Neural cell (in vitro differentiated cells): ENCODE data around the gene DHX58. TPM values are rescaled to one million over a fixed set of nuclear protein-coding genes. Genes with fewer than 3 reads are reported as not detected.
A peak's percentile ranks its signal among the peaks of the same experiment; 100 is the strongest.

ENCODE experiments used
- H2AFZ ChIP-seq: fragments of 200-600, 300-800 bp; sonication (generic), shearing (Covaris generic); 2 replicates; pipeline ENCODE4 v1.6.0; 2014; ENCODE audit warnings: low read depth, mild to moderate bottlenecking, antibody characterized with exemption, low read length, moderate library complexity
- H3F3A ChIP-seq: fragments of 200-600 bp; shearing (Covaris generic); 2 replicates; pipeline ENCODE4 v1.6.1; 2016; ENCODE audit warnings: mild to moderate bottlenecking, moderate library complexity, mixed read lengths, antibody characterized with exemption, low read length; ENCODE audit not compliant: insufficient read depth, poor library complexity, severe bottlenecking
- H3K27ac ChIP-seq: fragments of 200-600, 300-800 bp; sonication (generic), shearing (Covaris generic); 2 replicates; pipeline ENCODE4 v1.5.1; 2014; ENCODE audit warnings: mild to moderate bottlenecking, low read length, moderate library complexity
- H3K27me3 ChIP-seq: fragments of 300-800, 200-600 bp; sonication (generic), shearing (Covaris generic); 2 replicates; pipeline ENCODE4 v1.6.0; 2014; ENCODE audit warnings: mild to moderate bottlenecking, low read depth, low read length, moderate library complexity; ENCODE audit not compliant: insufficient read depth
- H3K36me3 ChIP-seq: fragments of 300-800, 200-600 bp; sonication (generic), shearing (Covaris generic); 2 replicates; pipeline ENCODE4 v1.5.1; 2014; ENCODE audit warnings: mild to moderate bottlenecking, antibody characterized with exemption, low read length, moderate library complexity; ENCODE audit not compliant: insufficient read depth
- H3K4me2 ChIP-seq: fragments of 300-800, 200-600 bp; sonication (generic), shearing (Covaris generic); 2 replicates; pipeline ENCODE4 v1.6.0; 2014; ENCODE audit warnings: mild to moderate bottlenecking, low read length
- H3K4me3 ChIP-seq: fragments of 300-800, 200-600 bp; sonication (generic), shearing (Covaris generic); 2 replicates; pipeline ENCODE4 v1.5.1; 2014; ENCODE audit warnings: mild to moderate bottlenecking, low read length, moderate library complexity
- H3K79me2 ChIP-seq: fragments of 200-600 bp; shearing (Covaris generic); replicated peaks from 2 replicates; pipeline ENCODE4 v1.6.0; 2014; ENCODE audit warnings: mild to moderate bottlenecking, low read length, moderate library complexity; ENCODE audit not compliant: insufficient read depth
- H3K9ac ChIP-seq: fragments of 300-800, 200-600 bp; sonication (generic), shearing (Covaris generic); 2 replicates; pipeline ENCODE4 v1.6.1; 2016; ENCODE audit warnings: mild to moderate bottlenecking, low read length, mixed read lengths
- H3K9me2 ChIP-seq: fragments of 200-600 bp; shearing (Covaris generic); 2 replicates; pipeline ENCODE4 v1.6.1; 2016; ENCODE audit warnings: mild to moderate bottlenecking, low read length, mixed read lengths; ENCODE audit not compliant: insufficient read depth
- H3K9me3 ChIP-seq: fragments of 200-600, 300-800 bp; sonication (generic), shearing (Covaris generic); 2 replicates; pipeline ENCODE4 v1.6.1; 2016; ENCODE audit warnings: mild to moderate bottlenecking, mixed run types, low read length, moderate library complexity, mixed read lengths
- H4K20me1 ChIP-seq: fragments of 200-600 bp; shearing (Covaris generic); 2 replicates; pipeline ENCODE4 v1.6.1; 2016; ENCODE audit warnings: mild to moderate bottlenecking, mixed run types; ENCODE audit not compliant: insufficient read depth
- CTCF ChIP-seq: fragments of 450-650 bp; IDR thresholded peaks from 2 replicates; pipeline ENCODE4 v1.5.1; 2014; ENCODE audit warnings: antibody characterized with exemption, mild to moderate bottlenecking, moderate library complexity; ENCODE audit not compliant: poor library complexity, severe bottlenecking
- EP300 ChIP-seq: fragments of 450-650 bp; conservative IDR thresholded peaks from 2 replicates; pipeline ENCODE4 v1.6.1; 2014; ENCODE audit warnings: antibody characterized with exemption, mild to moderate bottlenecking, moderate library complexity; ENCODE audit not compliant: poor library complexity, severe bottlenecking
- EZH2 ChIP-seq: fragments of 200-600, 300-800 bp; shearing (Covaris generic), sonication (generic); IDR thresholded peaks from 2 replicates; pipeline ENCODE4 v1.6.1; 2014; ENCODE audit warnings: antibody characterized with exemption, low read length, borderline replicate concordance, mild to moderate bottlenecking; ENCODE audit not compliant: insufficient read depth, poor library complexity, severe bottlenecking
- MXI1 ChIP-seq: fragments of 450-650 bp; conservative IDR thresholded peaks from 2 replicates; pipeline ENCODE4 v1.6.1; 2014; ENCODE audit warnings: antibody characterized with exemption, mild to moderate bottlenecking; ENCODE audit not compliant: poor library complexity, severe bottlenecking
- POLR2AphosphoS5 ChIP-seq: IDR thresholded peaks from 2 replicates; pipeline ENCODE4 v1.6.1; 2012
- RAD21 ChIP-seq: fragments of 450-650 bp; conservative IDR thresholded peaks from 2 replicates; pipeline ENCODE4 v1.6.1; 2014; ENCODE audit warnings: antibody characterized with exemption, mild to moderate bottlenecking, moderate library complexity
- SMC3 ChIP-seq: fragments of 450-650 bp; conservative IDR thresholded peaks from 2 replicates; pipeline ENCODE4 v1.6.1; 2014; ENCODE audit warnings: antibody characterized with exemption, mild to moderate bottlenecking, moderate library complexity; ENCODE audit not compliant: poor library complexity
- TAF1 ChIP-seq: IDR thresholded peaks from 2 replicates; pipeline ENCODE4 v1.6.1; 2012; ENCODE audit warnings: low read depth
- polyA plus RNA-seq: library from polyadenylated mRNA; depleted of rRNA; stranded (reverse); fragments of >200 nt; gene quantifications from 2 replicates; pipeline ENCODE4 v1.2.3, GENCODE V29; 2014
- TF ChIP-seq, protein P1 (sequence below): IDR thresholded peaks from 2 replicates; pipeline ENCODE4 v1.6.1; 2012; ENCODE audit warnings: borderline replicate concordance

DHX58 gene
- polyA plus RNA-seq, 1 donor from 2014 or later, result 0.87 TPM

- Histone ChIP-seq H3K4me3 (peak within 1 kb of the TSS; percentile 88), H3K27me3 (no peaks in the 10 kb centered on the region), H3K27ac (no peak within 1 kb of the TSS), H3K9me2 (no peaks in the 10 kb centered on the region), H3K79me2 (no peaks in the 10 kb centered on the region), H3F3A (no peaks in the 10 kb centered on the region), H3K4me2 (peak within 1 kb of the TSS; percentile 59), H2AFZ (peak within 1 kb of the TSS; percentile 45), H3K9ac (peak within 1 kb of the TSS; percentile 68), H4K20me1 (no peaks in the 10 kb centered on the region), H3K36me3 (no peaks in the 10 kb centered on the region), H3K9me3 (no peaks in the 10 kb centered on the region)
- TF ChIP-seq CTCF (no peak), POLR2AphosphoS5 (peak; percentile 65), MXI1 (peak; percentile 88)
Measured at GRCh38 chr17:42120770-42121769, 8.6 kb upstream of the DHX58 start, which contains the start of gene KAT2A. Gene KAT2A, minus strand, starts transcription at chr17:42121367. Its CDS starts 63 bp downstream, at chr17:42121304.

- no peaks in the 10 kb centered on the region for H3K79me2 ChIP-seq
- no peaks in the 10 kb centered on the region for H3K36me3 ChIP-seq
- H3K9me2 ChIP-seq, result no peaks in the 10 kb centered on the region
- H2AFZ ChIP-seq, result no peak overlapping the region
- H4K20me1 ChIP-seq, result no peaks in the 10 kb centered on the region
- H3K9me3 ChIP-seq, result no peaks in the 10 kb centered on the region
- H3K27ac ChIP-seq, result no peak overlapping the region
- peak overlapping the region; percentile 59 for H3K4me2 ChIP-seq
- no peaks in the 10 kb centered on the region for H3K27me3 ChIP-seq
- TF ChIP-seq RAD21 (no peak), POLR2AphosphoS5 (no peak)
- H3F3A ChIP-seq, result no peaks in the 10 kb centered on the region
- peak overlapping the region; percentile 88 for H3K4me3 ChIP-seq
- peak overlapping the region; percentile 68 for H3K9ac ChIP-seq
Measured at GRCh38 chr17:42120161-42120769, 7.8 kb upstream of the DHX58 start.

GRCh38 chr17:42119301-42119700, 6.8 kb upstream of the DHX58 start:
- Histone ChIP-seq H3K9me3 (no peaks in the 10 kb centered on the region), H3F3A (no peaks in the 10 kb centered on the region), H3K36me3 (no peaks in the 10 kb centered on the region), H3K4me2 (no peak overlapping the region), H3K4me3 (no peak overlapping the region), H3K9me2 (no peaks in the 10 kb centered on the region), H3K27me3 (no peaks in the 10 kb centered on the region), H3K27ac (no peak overlapping the region), H2AFZ (no peak overlapping the region), H4K20me1 (no peaks in the 10 kb centered on the region), H3K9ac (no peak overlapping the region), H3K79me2 (no peaks in the 10 kb centered on the region)
- TF ChIP-seq, protein P1, sequence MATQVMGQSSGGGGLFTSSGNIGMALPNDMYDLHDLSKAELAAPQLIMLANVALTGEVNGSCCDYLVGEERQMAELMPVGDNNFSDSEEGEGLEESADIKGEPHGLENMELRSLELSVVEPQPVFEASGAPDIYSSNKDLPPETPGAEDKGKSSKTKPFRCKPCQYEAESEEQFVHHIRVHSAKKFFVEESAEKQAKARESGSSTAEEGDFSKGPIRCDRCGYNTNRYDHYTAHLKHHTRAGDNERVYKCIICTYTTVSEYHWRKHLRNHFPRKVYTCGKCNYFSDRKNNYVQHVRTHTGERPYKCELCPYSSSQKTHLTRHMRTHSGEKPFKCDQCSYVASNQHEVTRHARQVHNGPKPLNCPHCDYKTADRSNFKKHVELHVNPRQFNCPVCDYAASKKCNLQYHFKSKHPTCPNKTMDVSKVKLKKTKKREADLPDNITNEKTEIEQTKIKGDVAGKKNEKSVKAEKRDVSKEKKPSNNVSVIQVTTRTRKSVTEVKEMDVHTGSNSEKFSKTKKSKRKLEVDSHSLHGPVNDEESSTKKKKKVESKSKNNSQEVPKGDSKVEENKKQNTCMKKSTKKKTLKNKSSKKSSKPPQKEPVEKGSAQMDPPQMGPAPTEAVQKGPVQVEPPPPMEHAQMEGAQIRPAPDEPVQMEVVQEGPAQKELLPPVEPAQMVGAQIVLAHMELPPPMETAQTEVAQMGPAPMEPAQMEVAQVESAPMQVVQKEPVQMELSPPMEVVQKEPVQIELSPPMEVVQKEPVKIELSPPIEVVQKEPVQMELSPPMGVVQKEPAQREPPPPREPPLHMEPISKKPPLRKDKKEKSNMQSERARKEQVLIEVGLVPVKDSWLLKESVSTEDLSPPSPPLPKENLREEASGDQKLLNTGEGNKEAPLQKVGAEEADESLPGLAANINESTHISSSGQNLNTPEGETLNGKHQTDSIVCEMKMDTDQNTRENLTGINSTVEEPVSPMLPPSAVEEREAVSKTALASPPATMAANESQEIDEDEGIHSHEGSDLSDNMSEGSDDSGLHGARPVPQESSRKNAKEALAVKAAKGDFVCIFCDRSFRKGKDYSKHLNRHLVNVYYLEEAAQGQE, result no peak
- TF ChIP-seq MXI1 (no peak), CTCF (no peak), SMC3 (no peak), POLR2AphosphoS5 (no peak), TAF1 (no peak), EZH2 (no peak), EP300 (no peak), RAD21 (no peak)
